ENCODE data around the gene PNP.

The PNP gene

GRCh38 chr14:20427231-20428009 is 41.8 kb upstream of the PNP start:
- H3K27me3 ChIP-seq: no peaks in the 10 kb centered on the region
- H3K27ac ChIP-seq: peak overlapping the region; percentile 86
- TF ChIP-seq CTCF (IDR thresholded peaks at IDR 0.05): no peak
- H3K4me3 ChIP-seq (ENCODE audit: low read depth in 1 of 2, low read length in 1 of 2): peak overlapping the region; percentile 53 to 62
- no peaks in the 10 kb centered on the region for H3K9me3 ChIP-seq
- peaks cover 30 to 32% of the 10 kb centered on the region in 2 experiments for H3K4me1 ChIP-seq (ENCODE audit: control insufficient read depth in 1 of 2, insufficient read depth in 1 of 2, low read depth in 1 of 2, low read length in 1 of 2)
- no peaks in the 10 kb centered on the region for H3K36me3 ChIP-seq

- no peaks in the 10 kb centered on the region for H3K27me3 ChIP-seq
- H3K4me3 ChIP-seq (ENCODE audit: low read depth in 1 of 2, low read length in 1 of 2): peak overlapping the region; percentile 53 to 62
- TF ChIP-seq CTCF (IDR thresholded peaks at IDR 0.05): no peak
- no peaks in the 10 kb centered on the region for H3K9me3 ChIP-seq
- H3K36me3 ChIP-seq: no peaks in the 10 kb centered on the region
- H3K4me1 ChIP-seq (ENCODE audit: control insufficient read depth in 1 of 2, insufficient read depth in 1 of 2, low read depth in 1 of 2, low read length in 1 of 2): peaks cover 30 to 32% of the 10 kb centered on the region in 2 experiments
- peak overlapping the region; percentile 86 for H3K27ac ChIP-seq
These were observed 41.2 kb upstream of the PNP start for GRCh38 chr14:20428010-20428365.

GRCh38 chr14:20428802-20429201 is 40.4 kb upstream of the PNP start:
- H3K9me3 ChIP-seq: no peaks in the 10 kb centered on the region
- no peaks in the 10 kb centered on the region for H3K36me3 ChIP-seq
- no peaks in the 10 kb centered on the region for H3K27me3 ChIP-seq
- H3K4me3 ChIP-seq (ENCODE audit: low read depth in 1 of 2, low read length in 1 of 2): peak overlapping the region in 1 of 2 experiments; percentile 62
- TF ChIP-seq CTCF (IDR thresholded peaks at IDR 0.05): no peak
- H3K27ac ChIP-seq: peak overlapping the region; percentile 86
- H3K4me1 ChIP-seq (ENCODE audit: control insufficient read depth in 1 of 2, insufficient read depth in 1 of 2, low read depth in 1 of 2, low read length in 1 of 2): peaks cover 30 to 32% of the 10 kb centered on the region in 2 experiments

GRCh38 chr14:20429801-20430669 is 39.2 kb upstream of the PNP start:
- Histone ChIP-seq H3K4me3 (ENCODE audit: low read depth in 1 of 2, low read length in 1 of 2) (no peak overlapping the region), H3K27me3 (no peaks in the 10 kb centered on the region), H3K9me3 (no peaks in the 10 kb centered on the region), H3K27ac (no peak overlapping the region), H3K4me1 (ENCODE audit: control insufficient read depth in 1 of 2, insufficient read depth in 1 of 2, low read depth in 1 of 2, low read length in 1 of 2) (peaks cover 30 to 32% of the 10 kb centered on the region in 2 experiments), H3K36me3 (no peaks in the 10 kb centered on the region)
- TF ChIP-seq CTCF (IDR thresholded peaks at IDR 0.05): no peak

- Histone ChIP-seq H3K4me1 (ENCODE audit: control insufficient read depth in 1 of 2, insufficient read depth in 1 of 2, low read depth in 1 of 2, low read length in 1 of 2) (peaks cover 2% of the 10 kb centered on the region in 2 experiments), H3K36me3 (no peaks in the 10 kb centered on the region), H3K4me3 (ENCODE audit: low read depth in 1 of 2, low read length in 1 of 2) (no peak overlapping the region), H3K27ac (no peak overlapping the region), H3K27me3 (no peaks in the 10 kb centered on the region), H3K9me3 (no peaks in the 10 kb centered on the region)
- no peak for TF ChIP-seq CTCF (IDR thresholded peaks at IDR 0.05)
These were observed 34.3 kb upstream of the PNP start for GRCh38 chr14:20434701-20435581.
